Astrocyte (in vitro differentiated cells and primary cell): ENCODE data around the gene CDC20. TPM values are rescaled to one million over a fixed set of nuclear protein-coding genes. Genes with fewer than 3 reads are reported as not detected.

Experiments
- DNase-seq: peaks from one replicate; pipeline ENCODE4 v3.0.0-alpha.2; 2010; ENCODE audit warnings: low read depth
- FAIRE-seq: peaks from 2 replicates; lab custom pipeline; 2011; peaks lifted over from hg19 to GRCh38; lab: Jason Lieb, UNC
- H2AFZ ChIP-seq: 2 replicates; pipeline ENCODE4 v1.6.0; 2012; ENCODE audit warnings: low read depth, low read length, inconsistent platforms
- H3K27ac ChIP-seq: 2 replicates; pipeline ENCODE4 v1.5.1; 2011; ENCODE audit warnings: low read depth, low read length, inconsistent platforms
- H3K27me3 ChIP-seq: 2 replicates; pipeline ENCODE4 v1.6.0; 2011; ENCODE audit warnings: low read length, inconsistent platforms; ENCODE audit not compliant: insufficient read depth
- H3K36me3 ChIP-seq: 2 replicates; pipeline ENCODE4 v1.5.1; 2011; ENCODE audit warnings: low read length, inconsistent platforms; ENCODE audit not compliant: insufficient read depth
- H3K4me1 ChIP-seq: 2 replicates; pipeline ENCODE4 v1.5.1; 2011; ENCODE audit warnings: low read length, inconsistent platforms; ENCODE audit not compliant: insufficient read depth
- H3K4me2 ChIP-seq: 2 replicates; pipeline ENCODE4 v1.6.0; 2012; ENCODE audit warnings: low read length, inconsistent platforms
- H3K4me3 ChIP-seq: 2 replicates; pipeline ENCODE4 v1.5.1; 2011; ENCODE audit warnings: low read depth, mild to moderate bottlenecking, low read length, inconsistent platforms; ENCODE audit not compliant: insufficient read depth
- H3K79me2 ChIP-seq: 2 replicates; pipeline ENCODE4 v1.6.0; 2012; ENCODE audit warnings: mild to moderate bottlenecking, low read length, inconsistent platforms; ENCODE audit not compliant: insufficient read depth
- H3K9ac ChIP-seq: 2 replicates; pipeline ENCODE4 v1.6.0; 2012; ENCODE audit warnings: mild to moderate bottlenecking, low read length, inconsistent platforms
- H3K9me3 ChIP-seq: 2 replicates; pipeline ENCODE4 v1.5.1; 2012; ENCODE audit warnings: low read depth, mild to moderate bottlenecking, low read length, inconsistent platforms; ENCODE audit not compliant: insufficient read depth
- H4K20me1 ChIP-seq: 2 replicates; pipeline ENCODE4 v1.6.0; 2012; ENCODE audit warnings: low read length, inconsistent platforms; ENCODE audit not compliant: insufficient read depth
- H3K27ac Mint-ChIP-seq: one replicate; pipeline ENCODE4 v1.8.0; 2021; ENCODE audit warnings: mild to moderate bottlenecking, mixed read lengths; ENCODE audit not compliant: unreplicated experiment
- H3K27me3 Mint-ChIP-seq: one replicate; pipeline ENCODE4 v1.8.0; 2021; ENCODE audit warnings: low read depth, mixed read lengths; ENCODE audit not compliant: unreplicated experiment
- H3K36me3 Mint-ChIP-seq: one replicate; pipeline ENCODE4 v1.8.0; 2021; ENCODE audit warnings: low read depth, mixed read lengths; ENCODE audit not compliant: unreplicated experiment
- H3K4me1 Mint-ChIP-seq: one replicate; pipeline ENCODE4 v1.8.0; 2021; ENCODE audit warnings: low read depth, mixed read lengths; ENCODE audit not compliant: unreplicated experiment
- H3K4me3 Mint-ChIP-seq: one replicate; pipeline ENCODE4 v1.8.0; 2021; ENCODE audit warnings: mild to moderate bottlenecking, moderate library complexity, mixed read lengths; ENCODE audit not compliant: unreplicated experiment
- H3K9me3 Mint-ChIP-seq: one replicate; pipeline ENCODE4 v1.8.0; 2021; ENCODE audit warnings: mild to moderate bottlenecking, mixed read lengths; ENCODE audit not compliant: unreplicated experiment
- CTCF ChIP-seq: IDR thresholded peaks from 2 replicates; pipeline ENCODE4 v1.5.1; 2011; ENCODE audit warnings: low read depth, mild to moderate bottlenecking, inconsistent platforms, low read length, moderate library complexity; ENCODE audit not compliant: insufficient read depth
- EZH2 ChIP-seq: IDR thresholded peaks from 2 replicates; pipeline ENCODE4 v1.6.1; 2012; ENCODE audit warnings: mild to moderate bottlenecking, low read length, inconsistent platforms; ENCODE audit not compliant: insufficient read depth
- total RNA-seq: library from RNA; stranded (reverse); gene quantifications from 2 replicates; pipeline ENCODE4 v1.2.1, GENCODE V29; 2021

CDC20 gene
- total RNA-seq, 1 donor from 2014 or later: 14.5 TPM

GRCh38 chr1:43321331-43321891 is 37.4 kb upstream of the CDC20 start:
- no peak overlapping the region for H3K4me3 Mint-ChIP-seq
- H3K36me3 Mint-ChIP-seq: peaks cover 6% of the 10 kb centered on the region
- H3K27me3 Mint-ChIP-seq: peaks cover 14% of the 10 kb centered on the region
- Histone ChIP-seq H3K4me1 (no peaks in the 10 kb centered on the region), H3K79me2 (no peaks in the 10 kb centered on the region), H3K9me3 (no peaks in the 10 kb centered on the region), H3K27ac (no peak overlapping the region), H3K9ac (no peak overlapping the region), H3K4me2 (no peak overlapping the region), H4K20me1 (no peaks in the 10 kb centered on the region), H3K27me3 (no peaks in the 10 kb centered on the region), H3K36me3 (no peaks in the 10 kb centered on the region), H2AFZ (no peak overlapping the region), H3K4me3 (no peak overlapping the region)
- peaks cover 9% of the 10 kb centered on the region for H3K9me3 Mint-ChIP-seq
- TF ChIP-seq CTCF (no peak), EZH2 (no peak)
- H3K27ac Mint-ChIP-seq: no peak overlapping the region
- DNase-seq (no peak), FAIRE-seq (no peak)
- H3K4me1 Mint-ChIP-seq: peaks cover 9% of the 10 kb centered on the region

- no peak overlapping the region for H3K4me3 Mint-ChIP-seq
- no peaks in the 10 kb centered on the region for H3K4me1 ChIP-seq
- no peak overlapping the region for H3K27ac ChIP-seq
- no peaks in the 10 kb centered on the region for H3K36me3 ChIP-seq
- H4K20me1 ChIP-seq: no peaks in the 10 kb centered on the region
- no peaks in the 10 kb centered on the region for H3K9me3 ChIP-seq
- H3K4me2 ChIP-seq: no peak overlapping the region
- H3K4me3 ChIP-seq: no peak overlapping the region
- H3K27ac Mint-ChIP-seq: no peak overlapping the region
- DNase-seq (no peak), FAIRE-seq (no peak)
- no peak for TF ChIP-seq EZH2
- no peak for TF ChIP-seq CTCF
- H3K9me3 Mint-ChIP-seq: peaks cover 9% of the 10 kb centered on the region
- no peak overlapping the region for H2AFZ ChIP-seq
- peaks cover 6% of the 10 kb centered on the region for H3K36me3 Mint-ChIP-seq
- H3K27me3 ChIP-seq: no peaks in the 10 kb centered on the region
- H3K27me3 Mint-ChIP-seq: peaks cover 7% of the 10 kb centered on the region
- no peaks in the 10 kb centered on the region for H3K79me2 ChIP-seq
- H3K4me1 Mint-ChIP-seq: peaks cover 7% of the 10 kb centered on the region
- H3K9ac ChIP-seq: no peak overlapping the region
These were observed 36.3 kb upstream of the CDC20 start for GRCh38 chr1:43322506-43322905.

- FAIRE-seq (no peak), DNase-seq (no peak)
- Mint-ChIP-seq H3K27ac (no peak overlapping the region), H3K27me3 (peaks cover 5% of the 10 kb centered on the region), H3K36me3 (peaks cover 6% of the 10 kb centered on the region), H3K4me3 (no peak overlapping the region), H3K4me1 (peaks cover 4% of the 10 kb centered on the region), H3K9me3 (peaks cover 9% of the 10 kb centered on the region)
- no peaks in the 10 kb centered on the region for H3K27me3 ChIP-seq
- H3K79me2 ChIP-seq: no peaks in the 10 kb centered on the region
- H2AFZ ChIP-seq: no peak overlapping the region
- no peaks in the 10 kb centered on the region for H3K36me3 ChIP-seq
- H3K9ac ChIP-seq: no peak overlapping the region
- no peak overlapping the region for H3K4me3 ChIP-seq
- peaks cover 3% of the 10 kb centered on the region for H3K4me1 ChIP-seq
- no peaks in the 10 kb centered on the region for H3K9me3 ChIP-seq
- H4K20me1 ChIP-seq: no peaks in the 10 kb centered on the region
- H3K27ac ChIP-seq: no peak overlapping the region
- H3K4me2 ChIP-seq: no peak overlapping the region
- TF ChIP-seq CTCF (no peak), EZH2 (no peak)
These were observed 34.0 kb upstream of the CDC20 start for GRCh38 chr1:43324810-43325209.
